Activated T-cell treated with anti-CD3 and anti-CD28 coated beads, Interleukin-2, amount 50 U/mL, for 24 hours (primary cell): Measurements from ENCODE around the gene RNF167.

Experiments used
- DNase-seq: peaks from one replicate; pipeline ENCODE4 v3.0.0-alpha.2; 2020
- H3K27ac Mint-ChIP-seq: 2 replicates; pipeline ENCODE4 v1.8.0; 2020; ENCODE audit warnings: mild to moderate bottlenecking, mixed read lengths
- H3K27me3 Mint-ChIP-seq: 2 replicates; pipeline ENCODE4 v1.8.0; 2020; ENCODE audit warnings: mixed read lengths
- H3K36me3 Mint-ChIP-seq: 2 replicates; pipeline ENCODE4 v1.8.0; 2020; ENCODE audit warnings: low read depth, mixed read lengths
- H3K4me1 Mint-ChIP-seq: 2 replicates; pipeline ENCODE4 v1.8.0; 2020; ENCODE audit warnings: low read depth, mixed read lengths
- H3K4me3 Mint-ChIP-seq: 2 replicates; pipeline ENCODE4 v1.8.0; 2020; ENCODE audit warnings: mild to moderate bottlenecking, moderate library complexity, mixed read lengths
- H3K9me3 Mint-ChIP-seq: 2 replicates; pipeline ENCODE4 v1.8.0; 2020; ENCODE audit warnings: mixed read lengths

Gene RNF167

GRCh38 chr17:4939796-4940554, at the start of gene RNF167, which contains the start of gene SLC25A11:
TSS of gene RNF167 (plus strand) at chr17:4940268. CDS start at chr17:4940910, 642 bp downstream.
TSS of gene SLC25A11 (minus strand) at chr17:4940046. CDS start at chr17:4939910, 136 bp downstream.
- H3K4me1 Mint-ChIP-seq, result peaks cover 60% of the 10 kb centered on the region
- H3K27ac Mint-ChIP-seq, result peak within 1 kb of the TSS; percentile 98
- H3K36me3 Mint-ChIP-seq, result peaks cover 94% of the 10 kb centered on the region
- no peaks in the 10 kb centered on the region for H3K9me3 Mint-ChIP-seq
- H3K27me3 Mint-ChIP-seq, result no peaks in the 10 kb centered on the region
- DNase-seq, result peak; percentile 97
- peak within 1 kb of the TSS; percentile 94 for H3K4me3 Mint-ChIP-seq

GRCh38 chr17:4891411-4892410, 48.4 kb upstream of the RNF167 start:
- H3K36me3 Mint-ChIP-seq, result peaks cover 76% of the 10 kb centered on the region
- H3K4me1 Mint-ChIP-seq, result no peaks in the 10 kb centered on the region
- no peak for DNase-seq
- no peak overlapping the region for H3K27ac Mint-ChIP-seq
- no peaks in the 10 kb centered on the region for H3K27me3 Mint-ChIP-seq
- H3K4me3 Mint-ChIP-seq, result no peak overlapping the region
- H3K9me3 Mint-ChIP-seq, result no peaks in the 10 kb centered on the region

- DNase-seq, result no peak
- no peak overlapping the region for H3K27ac Mint-ChIP-seq
- H3K36me3 Mint-ChIP-seq, result peaks cover 73% of the 10 kb centered on the region
- no peak overlapping the region for H3K4me3 Mint-ChIP-seq
- no peaks in the 10 kb centered on the region for H3K9me3 Mint-ChIP-seq
- H3K27me3 Mint-ChIP-seq, result no peaks in the 10 kb centered on the region
- H3K4me1 Mint-ChIP-seq, result no peaks in the 10 kb centered on the region
Observed at GRCh38 chr17:4892499-4893221, 47.4 kb upstream of the RNF167 start.

DNA sequence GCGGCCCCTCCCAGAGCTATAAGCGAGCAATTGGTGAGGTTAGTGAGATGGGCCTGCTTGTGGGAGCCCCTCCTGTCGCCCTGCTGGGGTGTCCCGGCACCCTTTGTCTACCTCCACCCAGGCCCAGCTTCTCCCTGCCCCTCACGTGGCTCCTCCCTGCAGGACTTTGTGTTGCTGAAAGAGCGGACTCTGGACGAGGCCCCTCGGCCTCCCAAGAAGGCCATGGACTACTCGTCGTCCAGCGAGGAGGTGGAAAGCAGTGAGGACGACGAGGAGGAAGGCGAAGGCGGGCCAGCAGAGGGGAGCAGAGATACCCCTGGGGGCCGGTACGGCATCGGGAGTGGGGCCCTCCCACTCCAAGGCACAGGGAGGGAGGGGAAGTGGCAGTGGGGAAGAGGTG, 46.8 kb upstream of the RNF167 start:
- Mint-ChIP-seq H3K9me3 (no peaks in the 10 kb centered on the region), H3K36me3 (peaks cover 70% of the 10 kb centered on the region), H3K4me1 (peaks cover 3% of the 10 kb centered on the region), H3K27me3 (no peaks in the 10 kb centered on the region), H3K4me3 (no peak overlapping the region), H3K27ac (no peak overlapping the region)
- no peak for DNase-seq

- Mint-ChIP-seq H3K36me3 (peaks cover 68% of the 10 kb centered on the region), H3K9me3 (no peaks in the 10 kb centered on the region), H3K27ac (no peak overlapping the region), H3K4me1 (peaks cover 8% of the 10 kb centered on the region), H3K27me3 (no peaks in the 10 kb centered on the region), H3K4me3 (no peak overlapping the region)
- DNase-seq, result no peak
Observed at GRCh38 chr17:4893721-4894560, 46.1 kb upstream of the RNF167 start.

DNA sequence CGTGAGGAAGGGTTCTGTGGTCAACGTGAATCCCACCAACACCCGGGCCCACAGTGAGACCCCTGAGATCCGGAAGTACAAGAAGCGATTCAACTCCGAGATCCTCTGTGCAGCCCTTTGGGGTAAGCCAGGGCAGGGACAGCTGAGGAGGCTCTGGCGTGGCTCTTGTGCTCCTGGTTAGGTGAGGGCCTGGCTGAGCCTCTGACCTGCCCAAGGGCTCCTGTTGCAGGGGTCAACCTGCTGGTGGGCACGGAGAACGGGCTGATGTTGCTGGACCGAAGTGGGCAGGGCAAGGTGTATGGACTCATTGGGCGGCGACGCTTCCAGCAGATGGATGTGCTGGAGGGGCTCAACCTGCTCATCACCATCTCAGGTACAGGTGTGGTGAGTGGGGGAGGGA, 44.9 kb upstream of the RNF167 start:
- no peak overlapping the region for H3K27ac Mint-ChIP-seq
- peaks cover 67% of the 10 kb centered on the region for H3K36me3 Mint-ChIP-seq
- H3K4me3 Mint-ChIP-seq, result no peak overlapping the region
- no peak for DNase-seq
- H3K4me1 Mint-ChIP-seq, result peaks cover 16% of the 10 kb centered on the region
- no peaks in the 10 kb centered on the region for H3K9me3 Mint-ChIP-seq
- H3K27me3 Mint-ChIP-seq, result peaks cover 2% of the 10 kb centered on the region

- Mint-ChIP-seq H3K27ac (no peak overlapping the region), H3K36me3 (peaks cover 63% of the 10 kb centered on the region), H3K27me3 (peaks cover 2% of the 10 kb centered on the region), H3K9me3 (no peaks in the 10 kb centered on the region), H3K4me3 (no peak overlapping the region), H3K4me1 (peaks cover 19% of the 10 kb centered on the region)
- DNase-seq, result no peak
Observed at GRCh38 chr17:4895657-4896331, 44.3 kb upstream of the RNF167 start.

DNA sequence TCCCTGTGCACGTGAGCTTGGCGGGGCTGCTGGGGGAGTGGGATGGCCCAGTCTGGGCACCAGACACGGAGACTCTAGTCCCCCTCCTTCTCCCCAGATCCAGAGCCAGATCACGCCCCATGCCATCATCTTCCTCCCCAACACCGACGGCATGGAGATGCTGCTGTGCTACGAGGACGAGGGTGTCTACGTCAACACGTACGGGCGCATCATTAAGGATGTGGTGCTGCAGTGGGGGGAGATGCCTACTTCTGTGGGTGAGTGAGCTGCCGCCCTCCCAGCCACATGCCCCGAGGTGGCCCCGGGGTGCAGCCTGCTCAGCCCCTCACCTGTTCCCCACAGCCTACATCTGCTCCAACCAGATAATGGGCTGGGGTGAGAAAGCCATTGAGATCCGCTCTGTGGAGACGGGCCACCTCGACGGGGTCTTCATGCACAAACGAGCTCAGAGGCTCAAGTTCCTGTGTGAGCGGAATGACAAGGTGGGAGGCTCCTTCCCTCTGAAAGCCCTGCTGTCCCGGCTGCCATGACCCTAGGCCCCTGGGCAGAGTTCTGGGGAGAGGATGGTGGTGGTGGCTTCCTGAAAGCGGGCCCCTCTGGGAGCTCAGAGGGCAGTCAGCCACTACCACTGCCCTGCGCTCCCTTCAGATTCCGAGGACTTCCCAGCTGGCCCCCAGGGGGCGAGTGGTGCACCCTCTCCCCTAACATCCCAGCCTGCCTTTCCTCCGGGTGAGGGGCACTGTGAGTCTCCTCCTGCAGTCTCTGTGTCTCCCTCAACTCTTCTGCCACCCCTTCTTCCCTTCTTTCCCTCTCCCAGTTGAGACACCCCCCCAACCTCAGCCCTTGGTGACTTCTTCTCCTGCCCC, 43.5 kb upstream of the RNF167 start:
- Mint-ChIP-seq H3K27ac (no peak overlapping the region), H3K27me3 (peaks cover 2% of the 10 kb centered on the region), H3K36me3 (peaks cover 55% of the 10 kb centered on the region), H3K9me3 (no peaks in the 10 kb centered on the region), H3K4me3 (no peak overlapping the region), H3K4me1 (peaks cover 24% of the 10 kb centered on the region)
- DNase-seq, result no peak

DNA sequence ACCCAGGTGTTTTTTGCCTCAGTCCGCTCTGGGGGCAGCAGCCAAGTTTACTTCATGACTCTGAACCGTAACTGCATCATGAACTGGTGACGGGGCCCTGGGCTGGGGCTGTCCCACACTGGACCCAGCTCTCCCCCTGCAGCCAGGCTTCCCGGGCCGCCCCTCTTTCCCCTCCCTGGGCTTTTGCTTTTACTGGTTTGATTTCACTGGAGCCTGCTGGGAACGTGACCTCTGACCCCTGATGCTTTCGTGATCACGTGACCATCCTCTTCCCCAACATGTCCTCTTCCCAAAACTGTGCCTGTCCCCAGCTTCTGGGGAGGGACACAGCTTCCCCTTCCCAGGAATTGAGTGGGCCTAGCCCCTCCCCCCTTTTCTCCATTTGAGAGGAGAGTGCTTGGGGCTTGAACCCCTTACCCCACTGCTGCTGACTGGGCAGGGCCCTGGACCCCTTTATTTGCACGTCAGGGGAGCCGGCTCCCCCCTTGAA, 42.8 kb upstream of the RNF167 start:
- DNase-seq, result no peak
- H3K4me3 Mint-ChIP-seq, result no peak overlapping the region
- H3K9me3 Mint-ChIP-seq, result no peaks in the 10 kb centered on the region
- H3K27ac Mint-ChIP-seq, result no peak overlapping the region
- peaks cover 51% of the 10 kb centered on the region for H3K36me3 Mint-ChIP-seq
- H3K4me1 Mint-ChIP-seq, result peaks cover 26% of the 10 kb centered on the region
- peaks cover 2% of the 10 kb centered on the region for H3K27me3 Mint-ChIP-seq

- no peak overlapping the region for H3K27ac Mint-ChIP-seq
Observed at GRCh38 chr17:4897785-4898184, 42.3 kb upstream of the RNF167 start.

GRCh38 chr17:4898351-4898750, 41.7 kb upstream of the RNF167 start:
- H3K9me3 Mint-ChIP-seq, result no peaks in the 10 kb centered on the region
- H3K4me3 Mint-ChIP-seq, result peak overlapping the region; percentile 36
- H3K36me3 Mint-ChIP-seq, result peaks cover 43% of the 10 kb centered on the region
- peaks cover 38% of the 10 kb centered on the region for H3K4me1 Mint-ChIP-seq
- no peak for DNase-seq
- H3K27ac Mint-ChIP-seq, result no peak overlapping the region
- peaks cover 2% of the 10 kb centered on the region for H3K27me3 Mint-ChIP-seq

More at GRCh38 chr17:4897785-4898184, 42.3 kb upstream of the RNF167 start:
- Mint-ChIP-seq H3K4me3 (no peak overlapping the region), H3K27me3 (peaks cover 2% of the 10 kb centered on the region), H3K4me1 (peaks cover 32% of the 10 kb centered on the region), H3K36me3 (peaks cover 47% of the 10 kb centered on the region), H3K9me3 (no peaks in the 10 kb centered on the region)
- DNase-seq, result no peak

DNA sequence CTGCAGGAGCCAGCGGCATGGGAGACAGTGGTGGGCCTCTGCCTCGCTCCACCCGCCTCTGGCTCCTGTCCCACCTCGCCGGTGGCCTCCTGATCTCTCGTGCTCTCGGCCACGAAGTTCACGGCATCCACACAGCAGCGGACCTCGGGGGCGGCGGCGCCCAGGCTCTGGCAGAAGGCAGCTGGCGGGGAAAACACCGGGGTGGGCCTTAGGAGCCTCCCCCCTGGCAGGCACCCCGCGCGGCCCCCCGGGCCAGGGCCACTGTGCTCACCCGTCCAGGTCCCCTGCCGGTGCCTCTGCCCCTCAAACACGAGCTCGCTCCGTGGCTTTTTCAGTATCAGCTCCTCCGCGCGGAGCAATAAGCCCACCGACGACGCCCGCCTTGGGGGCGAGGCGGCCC, 41.1 kb upstream of the RNF167 start:
- H3K27me3 Mint-ChIP-seq, result peaks cover 2% of the 10 kb centered on the region
- H3K4me3 Mint-ChIP-seq, result peak overlapping the region; percentile 83
- H3K27ac Mint-ChIP-seq, result no peak overlapping the region

More for the DNA sequence above, 41.1 kb upstream of the RNF167 start:
- DNase-seq, result no peak
- Mint-ChIP-seq H3K4me1 (peaks cover 41% of the 10 kb centered on the region), H3K9me3 (no peaks in the 10 kb centered on the region), H3K36me3 (peaks cover 39% of the 10 kb centered on the region)
